OCI-LY1 (cell line): ENCODE measurements around the gene RAB2B.

Source experiments
- CTCF ChIP-seq: fragments of 200-600 bp; sonication (generic), shearing (Covaris generic); IDR thresholded peaks from 2 replicates; pipeline ENCODE4 v1.5.1; 2017; ENCODE audit warnings: mild to moderate bottlenecking, antibody characterized with exemption, low read length, moderate library complexity, mixed read lengths
- EZH2 ChIP-seq: fragments of 200-600 bp; sonication (generic), shearing (Covaris generic); IDR thresholded peaks from 2 replicates; pipeline ENCODE4 v1.8.0; 2017; ENCODE audit warnings: borderline replicate concordance, mixed run types, mild to moderate bottlenecking, antibody characterized with exemption, low read length, moderate library complexity, mixed read lengths

- TF ChIP-seq CTCF (no peak), EZH2 (no peak)
Observed at GRCh38 chr14:21426692-21427091, 50.1 kb downstream of the RAB2B start.
